KBM-7 (cell line): ENCODE measurements around the gene FILIP1L.

Experiments used
- DNase-seq: peaks from one replicate; pipeline ENCODE4 v3.0.0-alpha.2; 2015
- in situ Hi-C: fragments of 300-500 bp; cut with MboI; formaldehyde crosslinking; loops from 2 replicates; pipeline ENCODE4 v1.14.3; 2020; ENCODE audit warnings: low sequenced_read_pairs, low pct_unique_long_range_greater_than_20kb, mixed read lengths

Gene FILIP1L

GRCh38 chr3:99967796-99968195, 146.5 kb downstream of the FILIP1L start:
- in situ Hi-C loops, result no loop called here
- no peak for DNase-seq

GRCh38 chr3:99966662-99967416, 147.5 kb downstream of the FILIP1L start:
- in situ Hi-C loops, result no loop called here
- DNase-seq, result no peak

DNA sequence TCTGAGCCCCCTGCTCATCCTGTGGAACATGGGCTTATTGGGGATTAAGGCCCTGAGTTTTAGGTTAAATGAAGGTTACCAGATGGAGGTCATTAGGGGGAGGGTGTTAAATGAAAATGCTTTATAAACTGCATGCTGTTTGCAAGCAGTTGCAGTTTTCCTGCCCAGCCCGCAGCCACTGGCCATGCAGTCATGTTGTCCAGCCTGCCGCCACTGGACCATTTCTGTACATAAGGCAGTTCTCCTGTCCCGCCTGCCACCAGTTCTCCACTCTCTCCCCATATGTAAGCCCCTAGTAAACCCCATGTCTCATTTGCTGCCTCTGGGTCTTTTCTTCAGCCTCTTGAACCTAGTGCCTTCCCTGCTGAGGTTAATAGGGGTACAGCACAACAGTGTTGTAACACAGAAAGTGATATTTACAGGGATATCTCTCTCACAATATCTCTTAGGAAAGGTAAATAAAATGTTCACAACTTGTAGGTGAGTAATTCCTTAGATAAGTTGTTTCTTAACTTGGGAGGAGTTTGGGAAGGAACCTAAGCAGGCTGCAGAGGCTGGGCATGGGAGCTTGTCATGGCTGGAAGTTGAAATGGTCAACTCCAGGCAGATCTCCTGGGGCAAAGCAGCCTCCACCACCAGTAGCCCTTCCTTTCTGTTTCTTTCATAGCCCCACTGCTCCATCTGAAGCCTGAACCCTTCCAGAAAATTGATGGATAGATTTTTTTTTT, 148.5 kb downstream of the FILIP1L start:
- in situ Hi-C loops, result no loop called here
- DNase-seq, result no peak

DNA sequence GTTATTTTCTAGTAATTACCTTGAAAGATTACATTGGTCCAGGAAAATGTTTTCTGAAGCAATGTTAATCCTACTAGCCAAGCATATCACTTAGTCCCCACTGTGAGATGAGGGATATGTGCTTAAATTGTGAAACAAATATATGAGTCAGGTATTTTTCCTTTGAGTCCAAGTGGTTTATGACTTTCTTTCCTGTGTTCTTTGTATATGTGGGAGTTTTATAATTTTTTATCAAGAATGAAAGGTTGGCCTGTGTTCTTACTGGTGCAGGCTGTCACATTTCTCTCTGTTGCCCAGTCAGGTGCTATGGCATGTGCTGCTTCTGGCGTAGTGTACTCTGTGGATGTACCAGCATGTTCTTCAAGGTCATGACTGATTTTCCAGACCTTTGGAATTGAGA, 149.2 kb downstream of the FILIP1L start:
- no peak for DNase-seq
- in situ Hi-C loops, result no loop called here

- in situ Hi-C loops, result no loop called here
- no peak for DNase-seq
Measured at GRCh38 chr3:99962703-99963102, 151.6 kb downstream of the FILIP1L start.

GRCh38 chr3:99961756-99962515, 152.4 kb downstream of the FILIP1L start:
- DNase-seq, result no peak
- in situ Hi-C loops, result no loop called here

DNA sequence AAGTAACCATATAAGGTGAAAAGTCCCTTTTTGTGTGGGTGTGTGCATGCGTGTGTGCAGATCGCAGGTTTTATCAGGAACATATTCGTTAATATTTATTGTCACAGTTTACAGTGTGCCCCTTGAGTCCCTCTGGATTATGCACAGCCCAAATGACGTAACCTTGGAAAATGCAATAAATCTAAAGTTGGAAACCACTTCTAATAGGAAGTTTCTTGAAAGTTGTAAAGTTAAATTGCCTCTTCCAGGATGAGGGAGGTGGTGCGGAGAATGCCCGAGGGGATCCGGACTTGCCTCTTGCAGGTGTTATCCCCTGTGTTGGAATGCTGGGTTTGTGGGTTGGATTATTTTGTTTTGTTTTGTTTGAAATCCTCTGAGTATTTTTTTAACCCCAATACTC, 153.4 kb downstream of the FILIP1L start:
- in situ Hi-C loops, result no loop called here
- no peak for DNase-seq

DNA sequence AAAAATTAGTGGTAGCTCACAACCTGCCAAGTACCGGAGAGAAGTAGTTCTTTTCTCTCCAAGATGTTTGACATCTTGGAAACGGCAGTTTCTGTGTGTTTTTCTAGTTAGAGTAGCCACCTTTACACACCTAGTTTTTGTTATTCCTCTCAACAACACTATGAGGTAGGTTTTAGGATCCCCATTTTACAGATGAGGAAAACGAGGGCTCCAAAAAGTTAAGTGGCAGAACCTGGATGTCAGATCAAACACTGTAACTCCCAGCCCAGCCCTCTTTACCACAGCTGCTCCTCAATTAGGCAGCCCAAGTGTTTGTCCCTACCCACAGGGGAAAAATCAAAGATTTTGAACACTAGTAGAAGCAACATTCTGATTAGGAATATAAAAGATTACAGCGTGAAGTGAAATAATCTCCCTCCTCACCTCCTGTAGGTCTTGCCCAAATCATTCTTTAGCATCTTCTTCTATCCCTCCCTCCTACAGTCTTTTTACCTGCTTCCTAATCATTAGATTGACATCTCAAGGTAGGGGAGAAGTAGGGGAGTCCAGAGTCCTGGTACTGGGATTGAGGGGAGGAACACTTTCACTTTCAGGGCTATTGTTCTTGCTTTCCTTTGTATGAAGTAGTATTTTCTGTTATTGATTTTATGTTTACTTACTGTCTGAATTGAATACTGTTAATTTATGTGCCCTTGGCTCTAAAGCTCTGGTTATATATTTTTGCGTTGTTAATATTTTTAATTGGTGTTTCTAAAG, 154.0 kb downstream of the FILIP1L start:
- in situ Hi-C loops, result no loop called here
- no peak for DNase-seq

- in situ Hi-C loops, result no loop called here
- DNase-seq, result no peak
Measured at GRCh38 chr3:99958222-99958912, 155.9 kb downstream of the FILIP1L start.

GRCh38 chr3:99957151-99957796, 157.0 kb downstream of the FILIP1L start:
- DNase-seq, result no peak
- in situ Hi-C loops, result no loop called here

- in situ Hi-C loops, result no loop called here
- no peak for DNase-seq
Measured at GRCh38 chr3:99955773-99956562, 158.3 kb downstream of the FILIP1L start.

DNA sequence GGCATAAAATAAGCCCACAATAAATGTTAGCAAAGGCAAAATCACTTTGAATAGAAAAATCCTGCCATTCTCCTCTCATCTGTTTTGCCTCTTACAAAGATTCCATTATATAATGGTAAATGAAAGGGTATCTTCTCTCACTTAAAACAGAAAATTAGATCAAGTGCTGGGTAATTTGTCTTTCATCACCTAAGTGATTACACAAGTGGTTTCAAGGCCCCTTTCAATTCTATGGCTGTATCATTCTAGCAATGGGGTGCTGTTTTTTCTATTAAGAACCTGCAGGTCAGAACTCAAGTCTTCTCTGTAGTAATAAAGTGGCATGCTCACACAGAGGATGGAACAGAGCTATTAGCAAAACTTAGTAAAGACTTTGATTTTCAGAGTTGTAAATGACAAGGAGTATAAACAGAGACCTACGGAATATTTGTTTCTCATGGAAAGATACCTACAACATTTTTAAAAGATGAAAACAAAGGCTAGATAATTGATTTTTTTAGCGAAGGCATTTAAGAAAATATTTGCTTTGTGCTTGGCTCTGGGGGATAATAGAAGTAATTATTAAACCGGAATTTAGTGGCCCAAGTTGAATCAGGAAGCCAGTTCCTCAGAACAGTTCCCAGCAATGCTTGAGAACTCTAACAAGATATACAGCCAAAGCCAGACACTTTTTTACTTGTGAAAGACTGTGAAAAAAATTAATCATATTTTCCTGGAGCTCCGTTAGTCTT, 159.2 kb downstream of the FILIP1L start:
- no peak for DNase-seq
- in situ Hi-C loops, result no loop called here

DNA sequence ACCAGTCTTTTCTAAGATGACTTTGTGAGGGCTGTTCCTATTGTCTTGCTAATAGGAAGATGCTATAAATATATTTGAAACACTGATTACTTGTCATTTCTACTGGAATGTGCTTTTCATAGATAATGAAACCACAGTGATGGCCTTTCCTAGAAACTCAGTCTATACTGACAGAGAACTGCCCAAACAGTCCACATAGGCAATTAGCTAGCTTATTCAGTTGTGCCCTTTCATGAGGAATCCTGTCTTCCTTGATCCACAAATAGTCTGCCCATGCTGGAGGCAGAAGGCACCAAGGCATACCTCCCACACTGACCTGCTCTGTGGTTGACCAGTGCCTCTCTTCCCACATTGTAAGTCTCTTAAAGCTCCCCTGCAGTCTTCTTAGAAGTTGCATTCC, 160.7 kb downstream of the FILIP1L start:
- no peak for DNase-seq
- in situ Hi-C loops, result no loop called here

DNA sequence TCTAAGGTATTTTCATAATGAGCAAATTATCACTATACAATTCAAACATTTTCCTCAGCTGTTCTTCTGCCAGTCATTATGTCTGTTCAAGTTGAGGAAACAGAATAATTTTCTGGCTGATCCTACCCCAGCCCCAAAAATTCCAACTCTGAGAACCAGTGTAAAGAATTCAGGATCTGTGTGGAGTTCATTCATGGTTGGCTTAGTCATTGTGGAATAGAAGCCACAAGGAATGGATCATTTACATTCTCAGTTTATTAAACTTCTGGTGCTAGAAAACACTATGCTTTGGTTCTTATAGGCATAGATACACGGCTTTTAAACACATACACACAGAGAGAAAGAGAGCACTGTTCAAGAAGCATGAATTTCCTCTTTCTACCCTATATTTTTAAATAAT, 162.0 kb downstream of the FILIP1L start:
- DNase-seq, result no peak
- in situ Hi-C loops, result no loop called here

GRCh38 chr3:99951701-99952100, 162.6 kb downstream of the FILIP1L start:
- in situ Hi-C loops, result no loop called here
- no peak for DNase-seq

- no peak for DNase-seq
- in situ Hi-C loops, result no loop called here
Measured at GRCh38 chr3:99950921-99951320, 163.4 kb downstream of the FILIP1L start.
